SK-N-SH (cell line): ENCODE data around the gene CYP51A1. TPM values are rescaled to one million over a fixed set of nuclear protein-coding genes. Genes with fewer than 3 reads are reported as not detected.

Experiments used
- CTCF ChIA-PET: fragments of 300-600, 350-600 bp; formaldehyde crosslinking; extraction: SDS; loops from one replicate; lab custom pipeline; 2021; lab: Yijun Ruan, JAX
- POLR2A ChIA-PET: fragments of 350-600 bp; sonication (Branson Sonifier 250); formaldehyde crosslinking; extraction: SDS; loops from one replicate; lab custom pipeline; 2020; ENCODE audit warnings: antibody characterized with exemption, inconsistent platforms; lab: Yijun Ruan, JAX
- DNase-seq: peaks from one replicate; pipeline ENCODE4 v3.0.0; 2012
- H2AFZ ChIP-seq: fragments of 200-600 bp; sonication (generic); 2 replicates; pipeline ENCODE4 v1.8.1; 2016; ENCODE audit warnings: antibody characterized with exemption, mild to moderate bottlenecking, low read depth
- H3F3A ChIP-seq: fragments of 200-600 bp; sonication (generic); replicated peaks from 2 replicates; pipeline ENCODE3; 2016; ENCODE audit warnings: antibody characterized with exemption, mild to moderate bottlenecking; ENCODE audit not compliant: insufficient read depth
- H3K27ac ChIP-seq, 2 experiments: fragments of 200-500 bp in 1 of 2; fragments of 200-600 bp in 1 of 2; sonication (Bioruptor generic) in 1 of 2; sonication (generic), shearing (Covaris generic) in 1 of 2; 2 replicates each; pipeline versions ENCODE4 v1.5.1 to v1.6.1; 2014 to 2016; ENCODE audit warnings: low read depth in 2 of 2, inconsistent platforms in 1 of 2, low read length in 1 of 2, mild to moderate bottlenecking in 1 of 2, mixed read lengths in 1 of 2
- H3K27me3 ChIP-seq: fragments of 200-600 bp; sonication (generic), shearing (Covaris generic); 2 replicates; pipeline ENCODE4 v1.6.1; 2016; ENCODE audit warnings: mixed run types; ENCODE audit not compliant: insufficient read depth
- H3K36me3 ChIP-seq, 2 experiments: fragments of 200-500 bp in 1 of 2; fragments of 200-600 bp in 1 of 2; sonication (Bioruptor generic) in 1 of 2; sonication (generic) in 1 of 2; replicated peaks in 1 of 2; 2 replicates each; pipeline versions ENCODE3 to v1.5.1; 2014 to 2016; ENCODE audit warnings: low read length in 1 of 2, mild to moderate bottlenecking in 1 of 2; ENCODE audit not compliant: insufficient read depth in 2 of 2, control insufficient read depth in 1 of 2
- H3K4me1 ChIP-seq, 2 experiments: fragments of 200-500 bp in 1 of 2; fragments of 200-600 bp in 1 of 2; sonication (Bioruptor generic) in 1 of 2; sonication (generic), shearing (Covaris generic) in 1 of 2; 2 replicates each; pipeline versions ENCODE4 v1.5.1 to v1.6.1; 2014 to 2016; ENCODE audit warnings: low read depth in 1 of 2, low read length in 1 of 2, mixed run types in 1 of 2; ENCODE audit not compliant: insufficient read depth in 2 of 2, control insufficient read depth in 1 of 2
- H3K4me2 ChIP-seq: fragments of 200-600 bp; sonication (generic), shearing (Covaris generic); 2 replicates; pipeline ENCODE4 v1.6.1; 2017; ENCODE audit warnings: mixed run types
- H3K4me3 ChIP-seq, 2 experiments: fragments of 200-500 bp in 1 of 2; fragments of 200-600 bp in 1 of 2; sonication (Bioruptor generic) in 1 of 2; sonication (generic), shearing (Covaris generic) in 1 of 2; 2 replicates each; pipeline versions ENCODE4 v1.5.1 to v1.8.1; 2014 to 2016; ENCODE audit warnings: low read depth in 2 of 2, inconsistent platforms in 1 of 2, low read length in 1 of 2, mild to moderate bottlenecking in 1 of 2, mixed read lengths in 1 of 2, moderate library complexity in 1 of 2
- H3K79me2 ChIP-seq: fragments of 200-600 bp; sonication (generic); 2 replicates; pipeline ENCODE4 v1.8.1; 2017; ENCODE audit warnings: mild to moderate bottlenecking; ENCODE audit not compliant: insufficient read depth
- H3K9ac ChIP-seq: fragments of 200-600 bp; sonication (generic); 2 replicates; pipeline ENCODE4 v1.6.1; 2017; ENCODE audit warnings: mixed run types
- H3K9me2 ChIP-seq: fragments of 200-600 bp; sonication (generic); 2 replicates; pipeline ENCODE4 v1.6.1; 2017; ENCODE audit warnings: mixed run types
- H3K9me3 ChIP-seq: fragments of 200-600 bp; sonication (generic); 2 replicates; pipeline ENCODE4 v1.6.1; 2017; ENCODE audit warnings: mixed run types, mild to moderate bottlenecking, moderate library complexity
- H4K20me1 ChIP-seq: fragments of 200-600 bp; sonication (generic); 2 replicates; pipeline ENCODE4 v1.6.1; 2017; ENCODE audit warnings: mild to moderate bottlenecking, mixed run types; ENCODE audit not compliant: insufficient read depth
- CHD2 ChIP-seq: fragments of 150-350 bp; IDR thresholded peaks from 2 replicates; pipeline ENCODE4 v1.6.1; 2018; ENCODE audit warnings: low read length; ENCODE audit not compliant: partially characterized antibody
- ELF1 ChIP-seq: IDR thresholded peaks from 2 replicates; pipeline ENCODE4 v1.4.0; 2012
- FOXJ3 ChIP-seq: sonication (generic); formaldehyde crosslinking; IDR thresholded peaks from 2 replicates; pipeline ENCODE4 v1.5.1; 2020; ENCODE audit warnings: mild to moderate bottlenecking, missing genetic modification reagents
- FOXM1 ChIP-seq: IDR thresholded peaks from 2 replicates; pipeline ENCODE4 v1.4.0; 2012; ENCODE audit warnings: low read depth, mild to moderate bottlenecking
- GABPA ChIP-seq: IDR thresholded peaks from 2 replicates; pipeline ENCODE4 v1.4.0; 2012; ENCODE audit warnings: low read depth, mild to moderate bottlenecking
- GATA2 ChIP-seq: sonication (generic); formaldehyde crosslinking; IDR thresholded peaks from 2 replicates; pipeline ENCODE4 v1.5.0; 2020; ENCODE audit warnings: mild to moderate bottlenecking, missing genetic modification reagents
- JUND ChIP-seq: IDR thresholded peaks from 2 replicates; pipeline ENCODE4 v1.4.0; 2012
- MXI1 ChIP-seq: IDR thresholded peaks from 2 replicates; pipeline ENCODE4 v1.6.1; 2012; ENCODE audit warnings: mild to moderate bottlenecking, low read depth, low read length, improper control_type of control experiment
- NFIC ChIP-seq: IDR thresholded peaks from 2 replicates; pipeline ENCODE4 v1.4.0; 2012; ENCODE audit warnings: borderline replicate concordance
- POLR2AphosphoS5 ChIP-seq: IDR thresholded peaks from 2 replicates; pipeline ENCODE4 v1.6.1; 2012; ENCODE audit warnings: low read depth, low read length
- RAD21 ChIP-seq: IDR thresholded peaks from 2 replicates; pipeline ENCODE4 v1.6.1; 2012; ENCODE audit warnings: mild to moderate bottlenecking, low read length
- RCOR1 ChIP-seq: fragments of 150-350 bp; IDR thresholded peaks from 2 replicates; pipeline ENCODE4 v1.6.1; 2017; ENCODE audit warnings: antibody characterized with exemption, low read length
- RFX5 ChIP-seq: IDR thresholded peaks from 2 replicates; pipeline ENCODE4 v1.6.1; 2012; ENCODE audit warnings: mild to moderate bottlenecking, improper control_type of control experiment, low read length
- SIN3A ChIP-seq: IDR thresholded peaks from 2 replicates; pipeline ENCODE4 v1.6.1; 2012; ENCODE audit warnings: low read depth, mild to moderate bottlenecking, low read length, moderate library complexity, borderline replicate concordance
- SMC3 ChIP-seq: IDR thresholded peaks from 2 replicates; pipeline ENCODE4 v1.6.1; 2012; ENCODE audit warnings: low read depth, low read length, improper control_type of control experiment
- TAF1 ChIP-seq: IDR thresholded peaks from 2 replicates; pipeline ENCODE4 v1.6.1; 2012; ENCODE audit warnings: low read depth, mild to moderate bottlenecking, low read length, moderate library complexity, borderline replicate concordance
- TCF12 ChIP-seq: IDR thresholded peaks from 2 replicates; pipeline ENCODE4 v1.4.0; 2012
- TEAD4 ChIP-seq: IDR thresholded peaks from 2 replicates; pipeline ENCODE4 v1.4.0; 2012; ENCODE audit warnings: mild to moderate bottlenecking, borderline replicate concordance; ENCODE audit not compliant: insufficient read depth
- WGBS: methylation state at CpG from one replicate; pipeline ENCODE4 v1.1.6; 2017; ENCODE audit warnings: low lambda C conversion rate; 5-methylcytosine and 5-hydroxymethylcytosine counted together
- polyA plus RNA-seq, 3 experiments: library from polyadenylated mRNA; depleted of rRNA; stranded (reverse); fragments of >200 nt; gene quantifications; 2 replicates each; pipeline ENCODE4 v1.2.3, GENCODE V29; 2012
- TF ChIP-seq, protein P1 (sequence below): fragments of 150-350 bp; IDR thresholded peaks from 2 replicates; pipeline ENCODE4 v1.6.1; 2017; ENCODE audit warnings: antibody characterized with exemption, low read length, low read depth, borderline replicate concordance
- TF ChIP-seq, protein P2 (sequence below): IDR thresholded peaks from 2 replicates; pipeline ENCODE4 v1.4.0; 2012; ENCODE audit warnings: low read depth, borderline replicate concordance
- TF ChIP-seq, protein P3 (sequence below): IDR thresholded peaks from 2 replicates; pipeline ENCODE4 v1.4.0; 2012; ENCODE audit warnings: low read depth, borderline replicate concordance
- TF ChIP-seq, protein P4 (sequence below): IDR thresholded peaks from 2 replicates; pipeline ENCODE4 v1.4.0; 2012; ENCODE audit warnings: low read depth
- TF ChIP-seq, protein P5 (sequence below): fragments of 150-350 bp; IDR thresholded peaks from 2 replicates; pipeline ENCODE4 v1.6.1; 2016; ENCODE audit warnings: mild to moderate bottlenecking, low read depth, low read length

The CYP51A1 gene
- polyA plus RNA-seq, 1 of the 3 experiments (the other 2 are of a cell fraction), result 4.7 TPM

DNA sequence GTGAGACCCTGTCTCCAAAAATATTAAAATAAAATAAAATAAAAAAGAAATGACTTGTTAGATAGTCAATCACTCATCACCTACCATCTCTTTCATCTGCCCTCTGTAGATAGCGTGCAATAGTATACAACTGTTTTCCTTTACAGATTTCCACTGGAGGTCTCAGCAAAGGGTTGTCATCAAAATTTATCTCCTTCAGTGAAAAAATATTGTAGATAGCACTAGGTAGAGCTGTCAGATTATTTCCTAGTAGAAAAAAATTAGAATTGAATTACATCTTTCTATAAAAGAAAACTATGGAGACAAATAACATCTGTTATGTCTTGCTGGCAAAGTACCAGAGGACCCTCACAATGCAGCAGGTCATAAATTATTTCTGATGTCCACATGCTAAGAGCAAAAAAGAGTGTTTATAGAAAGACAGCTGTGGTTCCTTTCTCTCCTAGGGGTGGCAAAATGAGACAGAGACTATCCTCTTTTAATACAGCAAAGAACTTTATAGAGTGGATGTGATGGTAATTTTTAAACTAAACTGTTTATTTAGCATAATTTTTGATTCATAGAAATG is 16.3 kb upstream of the CYP51A1 start:
- no peak for DNase-seq
- Histone ChIP-seq H3K4me3 (no peak overlapping the region), H3F3A (no peaks in the 10 kb centered on the region), H3K9me2 (no peaks in the 10 kb centered on the region), H2AFZ (no peak overlapping the region), H3K79me2 (no peaks in the 10 kb centered on the region)
- CTCF ChIA-PET, result interaction anchor here (0.8 kb wide), 1 partner anchor 16 kb away, joined by 3 read pairs; the partner anchor contains the start of gene CYP51A1
- TF ChIP-seq GATA2 (CRISPR knock-in tag) (no peak), CHD2 (no peak), GABPA (no peak), SMC3 (no peak), MXI1 (no peak), TCF12 (no peak), RAD21 (no peak), TAF1 (no peak)
- TF ChIP-seq, protein P1, sequence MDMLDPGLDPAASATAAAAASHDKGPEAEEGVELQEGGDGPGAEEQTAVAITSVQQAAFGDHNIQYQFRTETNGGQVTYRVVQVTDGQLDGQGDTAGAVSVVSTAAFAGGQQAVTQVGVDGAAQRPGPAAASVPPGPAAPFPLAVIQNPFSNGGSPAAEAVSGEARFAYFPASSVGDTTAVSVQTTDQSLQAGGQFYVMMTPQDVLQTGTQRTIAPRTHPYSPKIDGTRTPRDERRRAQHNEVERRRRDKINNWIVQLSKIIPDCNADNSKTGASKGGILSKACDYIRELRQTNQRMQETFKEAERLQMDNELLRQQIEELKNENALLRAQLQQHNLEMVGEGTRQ, result no peak
- TF ChIP-seq, protein P2, sequence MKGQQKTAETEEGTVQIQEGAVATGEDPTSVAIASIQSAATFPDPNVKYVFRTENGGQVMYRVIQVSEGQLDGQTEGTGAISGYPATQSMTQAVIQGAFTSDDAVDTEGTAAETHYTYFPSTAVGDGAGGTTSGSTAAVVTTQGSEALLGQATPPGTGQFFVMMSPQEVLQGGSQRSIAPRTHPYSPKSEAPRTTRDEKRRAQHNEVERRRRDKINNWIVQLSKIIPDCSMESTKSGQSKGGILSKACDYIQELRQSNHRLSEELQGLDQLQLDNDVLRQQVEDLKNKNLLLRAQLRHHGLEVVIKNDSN, result no peak
- TF ChIP-seq, all 33 proteins: peak for 0
- 91% methylated on average over 1 of the region's 1 CpG for WGBS
- Histone ChIP-seq H3K4me2 (no peak overlapping the region), H3K27me3 (no peaks in the 10 kb centered on the region), H3K9ac (no peak overlapping the region), H4K20me1 (no peaks in the 10 kb centered on the region), H3K27ac (no peak overlapping the region), H3K9me3 (no peaks in the 10 kb centered on the region), H3K36me3 (no peaks in the 10 kb centered on the region), H3K4me1 (no peaks in the 10 kb centered on the region)
- POLR2A ChIA-PET, result no interaction called here

DNA sequence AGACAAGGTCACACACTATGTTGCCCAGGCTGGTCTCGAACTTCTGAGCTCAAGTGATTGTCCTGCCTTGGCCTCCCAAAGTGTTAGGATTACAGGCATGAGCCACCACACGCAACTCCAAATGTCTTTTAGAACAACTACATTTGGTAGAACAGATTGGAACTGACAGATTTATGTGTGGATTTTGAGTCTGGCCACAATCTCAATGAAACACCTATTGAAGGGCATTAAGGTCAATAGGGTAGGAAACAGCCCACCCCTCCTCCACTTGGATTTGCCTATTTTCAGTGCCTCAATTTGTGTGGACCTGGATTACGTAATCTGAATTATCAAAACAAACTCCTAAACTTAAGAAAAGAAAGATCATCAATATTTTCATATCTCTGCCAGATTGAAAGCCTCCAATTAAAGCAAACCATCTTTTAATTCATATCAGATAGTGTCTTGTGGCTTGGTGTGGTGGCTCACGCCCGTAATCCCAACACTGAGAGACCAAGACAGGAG is 15.5 kb upstream of the CYP51A1 start:
- CTCF ChIA-PET, result interaction anchor here (0.7 to 0.8 kb wide), 2 partner anchors 13 to 18 kb away, joined by 3 read pairs; no protein-coding TSS in a partner anchor
- no peak for TF ChIP-seq SMC3
- no peak for TF ChIP-seq RCOR1
- TF ChIP-seq, protein P2, result no peak
- no peak for TF ChIP-seq NFIC
- TF ChIP-seq JUND, result no peak
- TF ChIP-seq, protein P3, sequence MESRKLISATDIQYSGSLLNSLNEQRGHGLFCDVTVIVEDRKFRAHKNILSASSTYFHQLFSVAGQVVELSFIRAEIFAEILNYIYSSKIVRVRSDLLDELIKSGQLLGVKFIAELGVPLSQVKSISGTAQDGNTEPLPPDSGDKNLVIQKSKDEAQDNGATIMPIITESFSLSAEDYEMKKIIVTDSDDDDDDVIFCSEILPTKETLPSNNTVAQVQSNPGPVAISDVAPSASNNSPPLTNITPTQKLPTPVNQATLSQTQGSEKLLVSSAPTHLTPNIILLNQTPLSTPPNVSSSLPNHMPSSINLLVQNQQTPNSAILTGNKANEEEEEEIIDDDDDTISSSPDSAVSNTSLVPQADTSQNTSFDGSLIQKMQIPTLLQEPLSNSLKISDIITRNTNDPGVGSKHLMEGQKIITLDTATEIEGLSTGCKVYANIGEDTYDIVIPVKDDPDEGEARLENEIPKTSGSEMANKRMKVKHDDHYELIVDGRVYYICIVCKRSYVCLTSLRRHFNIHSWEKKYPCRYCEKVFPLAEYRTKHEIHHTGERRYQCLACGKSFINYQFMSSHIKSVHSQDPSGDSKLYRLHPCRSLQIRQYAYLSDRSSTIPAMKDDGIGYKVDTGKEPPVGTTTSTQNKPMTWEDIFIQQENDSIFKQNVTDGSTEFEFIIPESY, result no peak
- TF ChIP-seq SIN3A, result no peak
- TF ChIP-seq ELF1, result no peak
- TF ChIP-seq TEAD4, result no peak
- TF ChIP-seq POLR2AphosphoS5, result no peak
- no peak for TF ChIP-seq RAD21
- no peak for TF ChIP-seq GABPA
- TF ChIP-seq FOXJ3 (CRISPR knock-in tag), result no peak
- TF ChIP-seq FOXM1, result no peak
- TF ChIP-seq, protein P4, sequence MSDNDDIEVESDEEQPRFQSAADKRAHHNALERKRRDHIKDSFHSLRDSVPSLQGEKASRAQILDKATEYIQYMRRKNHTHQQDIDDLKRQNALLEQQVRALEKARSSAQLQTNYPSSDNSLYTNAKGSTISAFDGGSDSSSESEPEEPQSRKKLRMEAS, result no peak
- TF ChIP-seq, protein P5, sequence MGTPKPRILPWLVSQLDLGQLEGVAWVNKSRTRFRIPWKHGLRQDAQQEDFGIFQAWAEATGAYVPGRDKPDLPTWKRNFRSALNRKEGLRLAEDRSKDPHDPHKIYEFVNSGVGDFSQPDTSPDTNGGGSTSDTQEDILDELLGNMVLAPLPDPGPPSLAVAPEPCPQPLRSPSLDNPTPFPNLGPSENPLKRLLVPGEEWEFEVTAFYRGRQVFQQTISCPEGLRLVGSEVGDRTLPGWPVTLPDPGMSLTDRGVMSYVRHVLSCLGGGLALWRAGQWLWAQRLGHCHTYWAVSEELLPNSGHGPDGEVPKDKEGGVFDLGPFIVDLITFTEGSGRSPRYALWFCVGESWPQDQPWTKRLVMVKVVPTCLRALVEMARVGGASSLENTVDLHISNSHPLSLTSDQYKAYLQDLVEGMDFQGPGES, result no peak
- TF ChIP-seq RFX5, result no peak

More for the DNA sequence above, 15.5 kb upstream of the CYP51A1 start:
- DNase-seq, result no peak
- H3K9me2 ChIP-seq, result no peaks in the 10 kb centered on the region
- no peak overlapping the region for H3K27ac ChIP-seq
- H3K4me1 ChIP-seq, result no peaks in the 10 kb centered on the region
- H3K36me3 ChIP-seq, result no peaks in the 10 kb centered on the region
- H3K4me3 ChIP-seq, result no peak overlapping the region
- H4K20me1 ChIP-seq, result no peaks in the 10 kb centered on the region
- POLR2A ChIA-PET, result no interaction called here
- H2AFZ ChIP-seq, result no peak overlapping the region
- WGBS, result 89% methylated on average over 5 of the region's 5 CpGs
- H3F3A ChIP-seq, result no peaks in the 10 kb centered on the region
- H3K4me2 ChIP-seq, result no peak overlapping the region
- H3K9ac ChIP-seq, result no peak overlapping the region
- no peaks in the 10 kb centered on the region for H3K27me3 ChIP-seq
- H3K79me2 ChIP-seq, result no peaks in the 10 kb centered on the region
- no peaks in the 10 kb centered on the region for H3K9me3 ChIP-seq
